H9 (cell line): ENCODE data around the gene DEFB131B. TPM values are rescaled to one million over a fixed set of nuclear protein-coding genes. Genes with fewer than 3 reads are reported as not detected.
"Not testable (repeated sequence)": the region's sequence is repeated elsewhere in the genome, so short reads cannot be mapped to it uniquely, and the experiment has no call there.

Source experiments
- DNase-seq: peaks from one replicate; pipeline ENCODE4 v3.0.0-alpha.2; 2017
- H2AFZ ChIP-seq: one replicate; pipeline ENCODE4 v1.6.1; 2013; ENCODE audit warnings: mild to moderate bottlenecking, low read length, control low read depth, moderate library complexity
- H2AK5ac ChIP-seq: 2 replicates; pipeline ENCODE4 v1.6.1; 2013; ENCODE audit warnings: low read length, control low read depth, mixed read lengths; ENCODE audit not compliant: insufficient read length
- H2BK120ac ChIP-seq: one replicate; pipeline ENCODE4 v1.6.1; 2013; ENCODE audit warnings: low read depth, mild to moderate bottlenecking, low read length, control low read depth, inconsistent platforms; ENCODE audit not compliant: poor library complexity, severe bottlenecking
- H2BK12ac ChIP-seq: 2 replicates; pipeline ENCODE4 v1.6.1; 2013; ENCODE audit warnings: low read length, control low read depth, mixed read lengths, low read depth; ENCODE audit not compliant: insufficient read length
- H2BK15ac ChIP-seq: 2 replicates; pipeline ENCODE4 v1.6.1; 2013; ENCODE audit warnings: low read depth, low read length, control low read depth
- H2BK20ac ChIP-seq: one replicate; pipeline ENCODE4 v1.6.1; 2013; ENCODE audit warnings: low read depth, mild to moderate bottlenecking, low read length, control low read depth, inconsistent platforms; ENCODE audit not compliant: poor library complexity, severe bottlenecking
- H2BK5ac ChIP-seq: 2 replicates; pipeline ENCODE4 v1.6.1; 2013; ENCODE audit warnings: low read length, control low read depth, mixed read lengths; ENCODE audit not compliant: insufficient read length
- H3K14ac ChIP-seq: 2 replicates; pipeline ENCODE4 v1.6.1; 2013; ENCODE audit warnings: low read length, control low read depth; ENCODE audit not compliant: insufficient read depth
- H3K18ac ChIP-seq: 2 replicates; pipeline ENCODE4 v1.6.1; 2013; ENCODE audit warnings: low read depth, mild to moderate bottlenecking, mixed read lengths, low read length, control low read depth; ENCODE audit not compliant: insufficient read length
- H3K23ac ChIP-seq: 2 replicates; pipeline ENCODE4 v1.6.1; 2013; ENCODE audit warnings: low read length, control low read depth, mixed read lengths, low read depth; ENCODE audit not compliant: insufficient read length
- H3K23me2 ChIP-seq: 2 replicates; pipeline ENCODE4 v1.6.1; 2013; ENCODE audit warnings: low read depth, mild to moderate bottlenecking, mixed read lengths, low read length, control low read depth; ENCODE audit not compliant: insufficient read length, poor library complexity, severe bottlenecking
- H3K27ac ChIP-seq: 2 replicates; pipeline ENCODE4 v1.5.1; 2013; ENCODE audit warnings: low read length, control low read depth, mixed read lengths, low read depth; ENCODE audit not compliant: insufficient read length
- H3K27me3 ChIP-seq: 2 replicates; pipeline ENCODE4 v1.6.1; 2013; ENCODE audit warnings: low read length, control low read depth, inconsistent platforms; ENCODE audit not compliant: insufficient read depth
- H3K4ac ChIP-seq: 2 replicates; pipeline ENCODE4 v1.6.1; 2013; ENCODE audit warnings: low read depth, mild to moderate bottlenecking, control low read depth, inconsistent platforms, low read length, moderate library complexity
- H3K4me1 ChIP-seq: 2 replicates; pipeline ENCODE4 v1.6.1; 2013; ENCODE audit warnings: low read length, control low read depth, inconsistent platforms; ENCODE audit not compliant: insufficient read depth
- H3K4me2 ChIP-seq: 2 replicates; pipeline ENCODE4 v1.6.1; 2013; ENCODE audit warnings: low read length, control low read depth, mixed read lengths; ENCODE audit not compliant: insufficient read length, insufficient read depth
- H3K56ac ChIP-seq: 2 replicates; pipeline ENCODE4 v1.6.1; 2013; ENCODE audit warnings: low read depth, mild to moderate bottlenecking, mixed read lengths, low read length, control low read depth; ENCODE audit not compliant: insufficient read length
- H3K79me1 ChIP-seq: 2 replicates; pipeline ENCODE4 v1.6.1; 2013; ENCODE audit warnings: low read depth, mild to moderate bottlenecking, moderate library complexity, low read length, control low read depth, inconsistent platforms; ENCODE audit not compliant: insufficient read depth, poor library complexity, severe bottlenecking
- H3K79me2 ChIP-seq: 2 replicates; pipeline ENCODE4 v1.6.1; 2013; ENCODE audit warnings: low read length, control low read depth, inconsistent platforms; ENCODE audit not compliant: insufficient read depth
- H3K9ac ChIP-seq: 2 replicates; pipeline ENCODE4 v1.6.1; 2013; ENCODE audit warnings: low read length, control low read depth, mixed read lengths; ENCODE audit not compliant: insufficient read length; ENCODE audit errors: extremely low read depth
- H3K9me3 ChIP-seq: one replicate; pipeline ENCODE4 v1.6.1; 2013; ENCODE audit warnings: low read depth, low read length, inconsistent platforms; ENCODE audit not compliant: control insufficient read depth
- H3T11ph ChIP-seq: one replicate; pipeline ENCODE4 v1.6.1; 2013; ENCODE audit warnings: mild to moderate bottlenecking, low read length, control low read depth, inconsistent platforms
- H4K20me1 ChIP-seq: one replicate; pipeline ENCODE4 v1.6.1; 2013; ENCODE audit not compliant: control insufficient read depth, insufficient read length, insufficient read depth
- H4K5ac ChIP-seq: 2 replicates; pipeline ENCODE4 v1.6.1; 2013; ENCODE audit warnings: low read depth, mild to moderate bottlenecking, mixed read lengths, low read length, control low read depth; ENCODE audit not compliant: insufficient read length
- H4K8ac ChIP-seq: replicated peaks from 2 replicates; pipeline ENCODE4 v1.6.1; 2013; ENCODE audit warnings: low read length, control low read depth, mixed read lengths, low read depth; ENCODE audit not compliant: insufficient read length
- H4K91ac ChIP-seq: 2 replicates; pipeline ENCODE4 v1.6.1; 2013; ENCODE audit warnings: low read depth, mild to moderate bottlenecking, moderate library complexity, mixed read lengths, low read length, control low read depth; ENCODE audit not compliant: insufficient read length
- H3K27ac Mint-ChIP-seq, 3 experiments: 2 replicates in 2 of 3; 3 replicates in 1 of 3; pipeline ENCODE4 v1.8.0; 2020 to 2021; ENCODE audit warnings: mixed read lengths in 3 of 3, mild to moderate bottlenecking in 1 of 3, moderate library complexity in 1 of 3
- H3K27me3 Mint-ChIP-seq: 2 replicates; pipeline ENCODE4 v1.8.0; 2021; ENCODE audit warnings: low read depth, mild to moderate bottlenecking, moderate library complexity, mixed read lengths
- H3K36me3 Mint-ChIP-seq, 3 experiments: 2 replicates in 2 of 3; 3 replicates in 1 of 3; pipeline ENCODE4 v1.8.0; 2020 to 2021; ENCODE audit warnings: low read depth in 3 of 3, mixed read lengths in 3 of 3; ENCODE audit not compliant: insufficient read depth in 1 of 3
- H3K4me1 Mint-ChIP-seq, 2 experiments: 2 replicates each; pipeline ENCODE4 v1.8.0; 2020; ENCODE audit warnings: mixed read lengths in 2 of 2
- H3K4me3 Mint-ChIP-seq, 2 experiments: 2 replicates in 1 of 2; 3 replicates in 1 of 2; pipeline ENCODE4 v1.8.0; 2020 to 2021; ENCODE audit warnings: mild to moderate bottlenecking in 2 of 2, mixed read lengths in 2 of 2, moderate library complexity in 1 of 2
- H3K9me3 Mint-ChIP-seq, 2 experiments: 2 replicates in 1 of 2; 3 replicates in 1 of 2; pipeline ENCODE4 v1.8.0; 2020; ENCODE audit warnings: mild to moderate bottlenecking in 2 of 2, mixed read lengths in 2 of 2, moderate library complexity in 1 of 2
- WGBS: extraction: QIAGEN DNeasy Blood & Tissue Kit; methylation state at CpG from one replicate; pipeline ENCODE4 v1.1.7; 2013; ENCODE audit warnings: missing lambda C conversion rate, low lambda C conversion rate, mixed read lengths; ENCODE audit not compliant: insufficient read length; ENCODE audit errors: extremely low coverage; 5-methylcytosine and 5-hydroxymethylcytosine counted together
- total RNA-seq: library from RNA; stranded (reverse); gene quantifications from 2 replicates; pipeline ENCODE4 v1.2.1, GENCODE V29; 2021
- TF ChIP-seq, protein P1 (sequence below): fragments of 200-600 bp; sonication (generic); conservative IDR thresholded peaks from 3 replicates; pipeline ENCODE4 v1.8.0; 2021; ENCODE audit warnings: antibody characterized with exemption, mild to moderate bottlenecking

The DEFB131B gene
- total RNA-seq, 1 experiment from 2014 or later: not detected

DNA sequence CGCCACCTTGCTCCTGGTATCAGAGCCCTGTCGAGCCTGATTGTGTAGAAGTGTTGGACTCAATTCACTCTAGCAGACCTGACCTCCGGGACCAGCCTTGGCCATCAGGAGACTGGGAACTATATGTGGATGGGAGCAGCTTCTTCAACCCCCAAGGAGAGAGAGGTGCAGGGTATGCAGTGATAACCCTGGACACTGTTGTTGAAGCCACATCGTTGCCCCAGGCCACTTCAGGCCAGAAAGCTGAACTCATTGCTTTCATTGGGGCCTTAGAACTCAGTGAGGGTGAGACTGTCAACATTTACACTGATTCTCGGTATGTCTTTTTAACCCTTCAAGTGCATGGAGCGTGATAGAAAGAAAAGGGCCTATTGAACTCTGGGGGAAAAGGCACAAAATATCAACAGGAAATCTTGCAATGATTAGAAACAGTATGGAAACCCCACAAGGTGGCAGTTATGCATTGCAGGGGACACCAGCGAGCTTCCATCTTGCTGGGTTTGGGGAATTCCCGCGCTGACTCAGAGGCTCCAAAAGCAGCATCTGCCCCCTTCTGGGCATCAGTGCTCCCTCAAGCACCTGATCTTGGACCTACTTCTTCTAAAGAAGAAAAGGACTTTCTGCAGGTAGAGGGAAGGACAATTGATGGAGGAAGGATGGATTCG, 33.2 kb downstream of the DEFB131B start:
- H2AFZ ChIP-seq, H3K4me1 ChIP-seq, H3T11ph ChIP-seq, H4K91ac ChIP-seq, H2BK5ac ChIP-seq, H3K4me1 Mint-ChIP-seq, H3K4me2 ChIP-seq, H3K9me3 ChIP-seq, H3K4me3 Mint-ChIP-seq, H2BK20ac ChIP-seq, H2BK15ac ChIP-seq, H3K9ac ChIP-seq, H3K23me2 ChIP-seq, H4K20me1 ChIP-seq, H3K23ac ChIP-seq, H3K9me3 Mint-ChIP-seq, H3K27me3 ChIP-seq, H4K8ac ChIP-seq, H3K27ac ChIP-seq, H2AK5ac ChIP-seq, H3K79me1 ChIP-seq, H4K5ac ChIP-seq, H3K27me3 Mint-ChIP-seq, H2BK12ac ChIP-seq, H2BK120ac ChIP-seq, H3K14ac ChIP-seq, H3K56ac ChIP-seq, DNase-seq, H3K4ac ChIP-seq, H3K79me2 ChIP-seq, H3K18ac ChIP-seq: not testable (repeated sequence)
- TF ChIP-seq, protein P1, sequence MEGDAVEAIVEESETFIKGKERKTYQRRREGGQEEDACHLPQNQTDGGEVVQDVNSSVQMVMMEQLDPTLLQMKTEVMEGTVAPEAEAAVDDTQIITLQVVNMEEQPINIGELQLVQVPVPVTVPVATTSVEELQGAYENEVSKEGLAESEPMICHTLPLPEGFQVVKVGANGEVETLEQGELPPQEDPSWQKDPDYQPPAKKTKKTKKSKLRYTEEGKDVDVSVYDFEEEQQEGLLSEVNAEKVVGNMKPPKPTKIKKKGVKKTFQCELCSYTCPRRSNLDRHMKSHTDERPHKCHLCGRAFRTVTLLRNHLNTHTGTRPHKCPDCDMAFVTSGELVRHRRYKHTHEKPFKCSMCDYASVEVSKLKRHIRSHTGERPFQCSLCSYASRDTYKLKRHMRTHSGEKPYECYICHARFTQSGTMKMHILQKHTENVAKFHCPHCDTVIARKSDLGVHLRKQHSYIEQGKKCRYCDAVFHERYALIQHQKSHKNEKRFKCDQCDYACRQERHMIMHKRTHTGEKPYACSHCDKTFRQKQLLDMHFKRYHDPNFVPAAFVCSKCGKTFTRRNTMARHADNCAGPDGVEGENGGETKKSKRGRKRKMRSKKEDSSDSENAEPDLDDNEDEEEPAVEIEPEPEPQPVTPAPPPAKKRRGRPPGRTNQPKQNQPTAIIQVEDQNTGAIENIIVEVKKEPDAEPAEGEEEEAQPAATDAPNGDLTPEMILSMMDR: peak; percentile 46; the same call in 2 of the 3 replicates
- Mint-ChIP-seq H3K36me3 (peaks cover 9 to 50% (median 43%) of the 10 kb centered on the region in 3 experiments; a peak in 6 of 7 replicates), H3K27ac (peak overlapping the region in 1 of 3 experiments; percentile 58; a peak in 1 of 7 replicates)
- WGBS: no CpG with 5 or more reads among the region's 10 CpGs
